NCI-H774 (cell line): Measurements from ENCODE around the gene TRIM65.
A peak's percentile ranks its signal among the peaks of the same experiment; 100 is the strongest.

ENCODE experiments used
- DNase-seq: peaks from one replicate; lab custom pipeline; 2025; lab: John Stamatoyannopoulos, UW

TRIM65 gene

DNA sequence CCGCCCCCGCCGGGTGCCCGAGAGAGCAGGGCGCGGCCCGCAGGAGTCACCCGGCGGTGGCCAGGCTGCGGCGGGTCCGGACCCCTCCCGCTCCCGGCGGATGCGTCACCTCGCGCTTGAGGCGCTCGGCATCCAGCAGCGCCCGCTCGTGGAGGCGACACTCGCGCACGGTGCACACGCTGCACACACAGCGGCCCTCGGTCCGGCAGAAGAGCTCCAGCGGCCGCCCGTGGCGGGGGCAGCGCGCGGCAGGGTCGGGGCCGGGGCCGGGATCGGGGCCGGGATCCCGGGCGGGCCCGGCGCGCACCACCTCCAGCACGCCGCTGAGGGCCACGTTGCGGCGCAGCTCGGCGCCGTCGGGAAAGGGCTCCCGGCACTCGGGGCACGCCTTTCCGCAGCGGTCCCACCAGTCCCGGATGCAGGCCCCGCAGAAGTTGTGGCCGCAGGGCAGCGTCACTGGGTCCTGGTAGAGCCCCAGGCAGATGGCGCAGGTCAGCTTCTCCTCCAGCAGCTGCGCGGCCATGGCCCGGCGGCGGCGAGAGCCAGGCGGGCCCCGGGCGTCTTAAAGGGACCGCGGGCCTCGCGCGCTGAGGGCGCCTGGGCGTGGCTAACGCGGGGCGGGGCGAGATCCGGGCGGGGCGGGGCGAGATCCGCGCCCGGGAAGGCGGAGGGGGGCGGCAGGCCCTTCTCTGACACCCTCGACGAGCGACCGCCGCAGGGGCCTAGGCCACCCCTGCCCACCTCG is at the start of gene TRIM65:
TRIM65 (minus strand) TSS at position 537 of the 745 bp plus-strand sequence; CDS start at position 523, 14 bp downstream.
- peak; percentile 75 for DNase-seq

DNA sequence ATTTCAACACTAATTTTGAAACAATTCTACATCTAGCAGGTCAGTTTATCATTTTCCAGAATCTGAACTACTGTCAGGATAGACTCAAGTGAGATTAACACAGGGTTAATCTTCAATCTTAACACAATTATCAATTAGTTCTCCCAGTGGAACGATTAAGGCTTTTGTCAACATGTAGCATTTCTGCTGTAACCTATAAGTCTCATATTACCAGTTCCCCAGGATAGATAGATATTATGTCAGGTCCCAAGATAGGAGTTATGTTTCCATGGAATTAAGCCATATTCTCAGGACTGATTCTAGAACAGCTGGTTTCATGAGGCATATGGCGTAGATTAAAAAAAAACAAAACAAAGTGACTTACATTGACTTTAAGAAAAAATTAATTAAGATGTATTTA is 48.5 kb upstream of the TRIM65 start:
- DNase-seq: no peak

GRCh38 chr17:75943491-75943890 is 46.7 kb upstream of the TRIM65 start:
- DNase-seq: no peak

DNA sequence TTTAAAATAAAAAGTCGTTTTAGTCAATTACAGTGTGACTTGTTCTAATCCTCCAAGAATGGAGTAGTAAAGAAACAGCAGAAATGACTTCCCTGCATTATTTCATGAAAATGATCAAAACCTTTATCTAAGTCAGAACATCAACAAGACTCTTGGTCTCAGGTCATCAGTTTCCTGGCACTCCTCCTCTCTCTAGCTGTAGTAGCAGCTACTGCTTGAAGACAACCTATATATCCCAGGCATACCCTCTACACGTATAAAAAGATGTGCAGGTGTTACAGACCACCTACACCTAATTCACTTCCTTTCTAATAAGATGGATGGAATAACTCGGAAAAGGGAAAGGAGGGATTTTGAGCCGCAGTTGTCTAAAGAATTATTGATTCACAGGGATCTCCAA is 45.7 kb upstream of the TRIM65 start:
- DNase-seq: no peak

DNA sequence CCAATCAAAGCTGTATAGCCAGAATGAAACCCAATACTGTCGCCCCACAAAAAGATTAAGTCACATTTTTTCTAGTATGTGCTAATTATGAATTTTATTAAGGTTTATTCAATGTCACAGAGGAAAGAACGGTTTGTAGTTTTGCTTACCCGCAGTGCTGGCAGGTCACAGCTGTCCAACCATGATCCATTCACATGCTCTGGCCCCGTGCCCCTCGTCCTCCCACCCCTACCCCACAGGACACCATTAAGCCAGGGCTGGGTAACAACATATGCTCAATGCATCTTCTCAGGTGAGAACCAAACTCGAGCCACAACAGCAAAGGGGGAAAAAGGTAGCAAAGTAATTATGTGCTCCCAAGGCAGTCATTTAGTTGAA is 44.7 kb upstream of the TRIM65 start:
- DNase-seq: no peak

GRCh38 chr17:75940727-75941441 is 44.1 kb upstream of the TRIM65 start, which contains the start of gene FBF1:
Gene FBF1 (minus strand): TSS chr17:75941042. CDS start chr17:75938149, 2,893 bp downstream.
- DNase-seq: peak; percentile 98

DNA sequence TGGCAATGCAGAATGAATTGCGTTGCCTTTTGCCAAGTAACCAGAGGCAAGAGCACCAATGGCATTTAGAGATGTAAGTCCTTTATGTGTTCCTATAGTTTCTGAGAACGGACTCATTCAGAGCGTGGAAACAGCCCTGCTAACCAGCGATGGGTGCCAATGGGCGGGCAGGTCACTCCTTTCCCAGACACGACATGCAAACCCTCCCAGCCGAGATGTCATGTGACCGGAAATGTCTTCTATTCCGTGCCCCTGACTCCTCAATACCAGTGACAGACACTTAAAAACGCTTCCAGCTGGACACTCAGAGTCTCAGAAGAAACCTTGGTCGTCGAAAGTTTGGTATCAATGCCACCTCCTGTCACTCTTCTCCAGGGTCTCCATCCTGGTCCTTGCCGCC is 40.9 kb upstream of the TRIM65 start:
- DNase-seq: no peak

GRCh38 chr17:75933808-75934207 is 37.1 kb upstream of the TRIM65 start:
- no peak for DNase-seq

DNA sequence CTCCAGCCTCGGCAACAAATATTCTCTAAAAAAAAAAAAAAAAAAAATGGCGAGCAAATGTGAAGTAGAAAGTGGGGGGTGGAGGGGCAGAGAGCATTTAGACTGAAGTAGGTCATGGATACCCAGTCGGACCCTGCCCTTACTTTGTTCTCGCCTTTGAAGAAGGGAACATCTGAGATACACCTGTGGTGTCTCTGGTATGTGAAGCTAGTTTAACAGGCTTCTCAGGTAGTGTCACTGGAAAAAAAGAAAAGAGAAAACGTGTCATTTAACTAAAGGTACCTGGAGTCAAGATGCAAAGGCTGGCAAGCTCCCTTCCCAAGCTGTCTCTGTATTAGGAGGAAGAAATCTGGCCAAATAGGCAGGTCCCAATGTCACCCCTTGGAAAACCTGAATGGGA is 36.1 kb upstream of the TRIM65 start:
- no peak for DNase-seq

- DNase-seq: no peak
Measured at GRCh38 chr17:75931062-75931461, 34.3 kb upstream of the TRIM65 start.

- no peak for DNase-seq
Measured at GRCh38 chr17:75927286-75927922, 30.7 kb upstream of the TRIM65 start.

DNA sequence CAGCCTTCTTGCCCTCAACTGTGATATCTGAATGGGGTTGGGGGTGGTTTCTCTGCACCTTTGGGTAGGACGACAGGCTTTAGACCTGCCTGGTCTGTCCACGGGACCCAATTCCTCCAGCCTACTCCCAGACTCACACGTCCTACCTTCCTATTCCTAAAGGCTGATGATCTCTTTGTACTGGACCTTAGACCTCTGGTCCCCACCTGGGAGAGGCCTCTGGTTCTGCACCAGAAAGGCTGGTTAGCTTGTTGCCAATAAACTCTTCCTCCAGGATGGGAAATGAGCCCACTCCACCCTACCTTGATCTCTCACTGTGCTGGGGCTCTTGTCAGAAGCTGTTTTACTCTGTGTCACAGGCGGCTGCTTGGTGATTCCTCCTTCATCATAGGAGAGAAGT is 29.7 kb upstream of the TRIM65 start:
- DNase-seq: no peak

GRCh38 chr17:75925912-75926311 is 29.2 kb upstream of the TRIM65 start:
- DNase-seq: no peak

DNA sequence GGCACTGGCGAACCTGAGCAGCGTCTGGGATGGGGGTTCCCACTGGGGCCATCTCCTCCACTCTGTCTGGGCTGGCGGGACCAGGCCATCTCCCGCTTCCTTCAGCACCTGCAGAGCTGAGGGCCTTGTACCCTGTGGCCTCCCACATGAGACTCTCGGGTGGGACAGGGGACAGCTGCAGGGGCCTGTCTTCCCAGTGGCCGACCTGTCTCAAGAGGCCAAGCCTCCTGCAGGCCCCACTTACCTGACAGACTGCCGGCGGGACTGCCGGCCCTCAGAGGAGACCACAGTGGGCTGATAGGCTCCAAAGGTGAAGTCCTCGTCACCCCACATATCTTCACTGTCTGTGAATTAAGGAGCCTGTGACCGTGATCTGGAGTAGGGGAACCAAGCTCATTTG is 28.4 kb upstream of the TRIM65 start:
- no peak for DNase-seq

- no peak for DNase-seq
Measured at GRCh38 chr17:75922963-75923874, 26.5 kb upstream of the TRIM65 start.

- no peak for DNase-seq
Measured at GRCh38 chr17:75922173-75922961, 25.6 kb upstream of the TRIM65 start.

GRCh38 chr17:75921596-75921995 is 24.8 kb upstream of the TRIM65 start:
- no peak for DNase-seq

DNA sequence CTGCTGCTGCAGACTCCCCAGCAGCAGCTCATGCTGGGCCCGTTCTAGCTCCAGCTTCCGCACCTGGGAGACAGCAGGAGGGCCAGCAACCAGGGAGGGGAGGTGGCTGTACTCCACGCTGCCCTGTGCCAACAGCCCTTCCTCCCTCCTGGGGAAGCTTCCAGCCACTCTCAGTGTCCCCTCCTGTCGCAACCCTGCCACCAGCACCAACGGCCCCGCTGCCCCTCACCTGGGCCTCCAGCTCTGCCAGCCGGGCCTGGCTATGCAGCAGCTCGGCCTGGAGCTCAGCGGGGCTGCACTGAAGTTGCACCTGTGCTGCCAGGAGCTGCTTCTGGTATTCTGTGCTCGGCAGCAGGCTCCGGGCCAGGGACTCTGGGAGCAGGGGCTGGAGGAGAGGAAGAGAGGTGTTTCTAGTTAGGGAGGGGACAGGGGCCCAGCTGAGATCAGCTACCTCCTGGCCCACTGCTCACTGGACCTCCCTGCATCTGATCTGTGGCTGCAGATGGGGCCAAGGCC is 23.4 kb upstream of the TRIM65 start:
- DNase-seq: no peak

GRCh38 chr17:75919611-75920010 is 22.9 kb upstream of the TRIM65 start:
- DNase-seq: no peak

GRCh38 chr17:75917917-75918445 is 21.2 kb upstream of the TRIM65 start:
- no peak for DNase-seq
